ENCODE measurements around the gene RBP4.

RBP4 gene

GRCh38 chr10:93601146-93601773 lies at the start of gene RBP4:
RBP4 (minus strand) TSS chr10:93601235; CDS start chr10:93601028, 207 bp downstream.
- peak; percentile 30 for DNase-seq (ENCODE audit: low spot score)

GRCh38 chr10:93639791-93640190 lies 38.8 kb upstream of the RBP4 start:
- no peak for DNase-seq (ENCODE audit: low spot score)

- DNase-seq (ENCODE audit: low spot score), result no peak
Measured at GRCh38 chr10:93630625-93631557, 29.9 kb upstream of the RBP4 start.

GRCh38 chr10:93629647-93630305 lies 28.7 kb upstream of the RBP4 start:
- DNase-seq (ENCODE audit: low spot score), result no peak

- no peak for DNase-seq (ENCODE audit: low spot score)
Measured at GRCh38 chr10:93628858-93629257, 27.8 kb upstream of the RBP4 start.

- DNase-seq (ENCODE audit: low spot score), result no peak
Measured at GRCh38 chr10:93622942-93623341, 21.9 kb upstream of the RBP4 start.

GRCh38 chr10:93620925-93621324 lies 19.9 kb upstream of the RBP4 start:
- no peak for DNase-seq (ENCODE audit: low spot score)

GRCh38 chr10:93615576-93616235 lies 14.7 kb upstream of the RBP4 start:
- no peak for DNase-seq (ENCODE audit: low spot score)

GRCh38 chr10:93614101-93614825 lies 13.2 kb upstream of the RBP4 start:
- no peak for DNase-seq (ENCODE audit: low spot score)

- no peak for DNase-seq (ENCODE audit: low spot score)
Measured at GRCh38 chr10:93613126-93613525, 12.1 kb upstream of the RBP4 start.

GRCh38 chr10:93612311-93612710 lies 11.3 kb upstream of the RBP4 start, which contains the start of gene PDE6C:
PDE6C (plus strand) TSS chr10:93612537; CDS start chr10:93612726, 189 bp downstream.
- peak; percentile 33 for DNase-seq (ENCODE audit: low spot score)

- no peak for DNase-seq (ENCODE audit: low spot score)
Measured at GRCh38 chr10:93608421-93608820, 7.4 kb upstream of the RBP4 start.

GRCh38 chr10:93604146-93604545 lies 3.1 kb upstream of the RBP4 start:
- no peak for DNase-seq (ENCODE audit: low spot score)

- no peak for DNase-seq (ENCODE audit: low spot score)
Measured at GRCh38 chr10:93603023-93603422, 2.0 kb upstream of the RBP4 start.

GRCh38 chr10:93601774-93602162 lies 733 bp upstream of the RBP4 start:
- no peak for DNase-seq (ENCODE audit: low spot score)

- peak; percentile 45 for DNase-seq (ENCODE audit: low spot score)
Measured at GRCh38 chr10:93600446-93601145, 439 bp downstream of the RBP4 start.

GRCh38 chr10:93599778-93600177 lies 1.3 kb downstream of the RBP4 start:
- DNase-seq (ENCODE audit: low spot score), result no peak

GRCh38 chr10:93599335-93599734 lies 1.7 kb downstream of the RBP4 start:
- no peak for DNase-seq (ENCODE audit: low spot score)

GRCh38 chr10:93598157-93598556 lies 2.9 kb downstream of the RBP4 start:
- DNase-seq (ENCODE audit: low spot score), result no peak

- DNase-seq (ENCODE audit: low spot score), result no peak
Measured at GRCh38 chr10:93597075-93597599, 3.9 kb downstream of the RBP4 start.

GRCh38 chr10:93596539-93596938 lies 4.5 kb downstream of the RBP4 start:
- no peak for DNase-seq (ENCODE audit: low spot score)
